GM19239 (cell line): Measurements from ENCODE around the gene RNF34.
"Not testable (repeated sequence)": the region's sequence is repeated elsewhere in the genome, so short reads cannot be mapped to it uniquely, and the experiment has no call there.

Source experiments
- DNase-seq: peaks from one replicate; pipeline ENCODE4 v3.0.0; 2011; ENCODE audit warnings: low spot score; ENCODE audit not compliant: insufficient read length
- FAIRE-seq: peaks from 2 replicates; lab custom pipeline; 2011; peaks lifted over from hg19 to GRCh38; lab: Jason Lieb, UNC

RNF34 gene

DNA sequence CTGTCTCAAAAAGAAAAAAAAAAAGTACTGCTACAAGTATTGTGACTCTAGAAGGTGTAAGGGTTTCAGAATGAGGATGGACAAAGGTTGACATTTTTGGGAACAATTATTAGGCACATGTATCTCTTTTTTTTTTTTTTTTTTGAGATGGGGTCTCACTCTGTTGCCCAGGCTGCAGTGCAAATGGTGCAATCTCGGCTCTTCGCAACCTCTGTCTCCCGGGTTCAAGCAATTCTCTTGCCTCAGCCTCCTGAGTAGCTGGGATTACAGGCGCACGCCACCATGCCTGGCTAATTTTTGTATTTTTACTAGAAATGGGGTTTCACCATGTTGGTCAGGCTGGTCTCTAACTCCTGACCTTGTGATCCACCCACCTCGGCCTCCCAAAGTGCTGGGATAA lies 15.0 kb upstream of the RNF34 start:
- not testable (repeated sequence) for FAIRE-seq

DNA sequence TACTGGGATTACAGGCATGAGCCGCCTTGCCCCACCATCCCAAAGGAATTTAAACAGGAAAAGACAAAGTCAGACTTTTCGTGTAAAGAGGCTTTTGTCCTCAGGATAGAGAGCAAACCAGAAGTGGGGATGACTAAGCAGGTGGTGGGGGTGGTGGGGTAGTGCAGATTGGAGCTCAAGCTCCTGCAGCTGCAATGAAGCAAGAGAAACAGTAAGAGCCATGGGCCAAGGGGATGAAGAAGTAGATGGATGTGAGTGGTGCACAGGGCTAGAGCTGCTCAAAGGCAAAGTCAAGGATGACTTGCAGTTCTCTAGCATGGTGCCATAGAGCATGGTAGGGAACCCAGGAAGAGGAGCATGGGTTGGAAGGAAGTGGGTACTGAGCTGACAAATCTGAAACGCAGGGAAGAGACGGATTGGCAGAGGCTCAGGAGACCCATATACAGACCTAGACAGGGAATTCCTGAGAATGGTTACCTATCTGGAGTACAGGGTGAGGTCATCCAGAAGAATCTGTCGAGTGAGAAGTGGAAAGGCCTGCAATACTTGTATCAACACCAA lies 11.4 kb upstream of the RNF34 start:
- DNase-seq (no peak), FAIRE-seq (no peak)

More for the DNA sequence above, 15.0 kb upstream of the RNF34 start:
- not testable (repeated sequence) for DNase-seq

GRCh38 chr12:121390856-121391255 lies 9.1 kb upstream of the RNF34 start:
- DNase-seq = no peak
- FAIRE-seq = no peak

GRCh38 chr12:121391619-121392324 lies 8.1 kb upstream of the RNF34 start:
- peak; percentile 32 for DNase-seq
- FAIRE-seq = peak; percentile 93

GRCh38 chr12:121392325-121392716 lies 7.6 kb upstream of the RNF34 start:
- DNase-seq (no peak), FAIRE-seq (no peak)

- FAIRE-seq (no peak), DNase-seq (no peak)
Observed at GRCh38 chr12:121397521-121397920, 2.4 kb upstream of the RNF34 start.

- no peak for DNase-seq
- FAIRE-seq = no peak
Observed at GRCh38 chr12:121398355-121398754, 1.6 kb upstream of the RNF34 start.

- peak; percentile 40 for DNase-seq
- peak; percentile 98 for FAIRE-seq
Observed at GRCh38 chr12:121400332-121401139, 618 bp downstream of the RNF34 start.

DNA sequence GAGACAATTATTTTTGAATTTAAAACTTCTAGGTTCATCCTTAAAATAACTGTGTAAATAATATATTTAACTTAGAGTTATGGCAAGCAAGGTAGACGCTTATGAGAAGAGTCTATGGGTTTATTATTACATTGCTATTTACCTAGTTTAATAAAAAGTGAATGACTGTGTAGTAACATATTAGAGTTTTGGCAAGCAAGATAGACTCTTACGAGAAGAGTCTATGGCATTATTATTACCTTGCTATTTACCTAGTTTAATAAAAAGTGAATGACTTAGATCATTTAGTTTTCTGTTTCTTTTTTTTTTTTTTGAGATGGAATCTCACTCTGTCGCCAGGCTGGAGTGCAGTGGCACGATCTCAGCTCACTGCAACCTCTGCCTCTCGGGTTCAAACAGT lies 3.8 kb downstream of the RNF34 start:
- FAIRE-seq (no peak), DNase-seq (no peak)

- FAIRE-seq (no peak), DNase-seq (no peak)
Observed at GRCh38 chr12:121404734-121405133, 4.8 kb downstream of the RNF34 start.

- no peak for FAIRE-seq
Observed at GRCh38 chr12:121405211-121405610, 5.3 kb downstream of the RNF34 start.

GRCh38 chr12:121413917-121414316 lies 14.0 kb downstream of the RNF34 start:
- FAIRE-seq (no peak), DNase-seq (no peak)

More at GRCh38 chr12:121405211-121405610, 5.3 kb downstream of the RNF34 start:
- DNase-seq = no peak

DNA sequence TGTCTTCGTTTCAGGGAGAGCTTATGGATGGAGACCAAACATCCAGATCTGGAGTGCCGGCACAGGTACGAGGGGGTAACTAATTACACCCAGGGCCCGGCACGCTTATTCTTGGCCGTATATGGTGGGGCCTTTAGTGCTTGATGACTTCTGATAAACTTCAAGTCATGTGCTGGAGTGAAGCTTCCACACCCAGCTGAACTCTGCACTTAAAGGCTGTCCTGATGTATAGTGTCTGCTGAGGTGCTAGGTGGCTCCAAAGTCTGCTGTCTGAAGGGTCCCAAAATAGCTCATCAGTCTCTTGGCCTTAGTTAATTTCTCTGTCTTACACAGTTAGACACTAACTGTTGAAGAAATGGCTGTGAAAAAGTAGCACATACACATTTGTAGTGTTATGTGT lies 17.9 kb downstream of the RNF34 start:
- FAIRE-seq (no peak), DNase-seq (no peak)

DNA sequence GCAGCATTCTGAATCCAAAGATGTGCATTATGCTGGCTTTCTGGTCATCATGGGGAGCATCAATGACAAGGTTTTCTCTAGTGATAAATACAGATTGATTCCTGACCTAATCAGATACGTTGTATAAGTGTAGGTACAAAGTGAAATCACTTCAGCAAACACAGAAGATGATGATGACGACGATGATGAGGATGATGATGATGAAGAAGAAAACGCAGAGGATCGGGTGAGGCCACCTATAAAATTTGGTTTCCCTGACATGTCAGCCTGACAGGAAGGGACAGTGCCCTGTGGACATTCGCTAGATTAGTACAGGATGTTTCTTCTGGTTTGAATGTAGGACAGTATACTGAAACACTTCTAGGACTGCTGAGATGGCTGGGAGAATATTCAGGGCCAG lies 20.2 kb downstream of the RNF34 start:
- no peak for FAIRE-seq

DNA sequence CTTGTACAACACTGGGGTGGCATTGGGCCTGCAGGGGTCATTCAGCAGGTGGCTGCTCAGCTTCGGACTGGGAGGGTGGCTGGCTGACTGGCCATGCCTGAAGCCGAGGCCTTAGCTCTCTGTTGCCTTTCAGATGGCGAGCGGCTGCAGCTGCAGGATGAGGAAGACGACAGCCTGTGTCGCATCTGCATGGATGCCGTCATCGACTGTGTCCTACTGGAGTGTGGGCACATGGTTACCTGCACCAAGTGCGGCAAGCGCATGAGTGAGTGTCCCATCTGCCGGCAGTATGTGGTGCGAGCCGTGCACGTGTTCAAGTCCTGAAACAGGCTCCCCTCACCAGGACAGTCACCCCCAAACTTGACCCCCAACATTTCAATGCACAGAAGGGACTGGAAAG lies 23.3 kb downstream of the RNF34 start:
- FAIRE-seq (no peak), DNase-seq (no peak)

More for the DNA sequence above, 20.2 kb downstream of the RNF34 start:
- no peak for DNase-seq

DNA sequence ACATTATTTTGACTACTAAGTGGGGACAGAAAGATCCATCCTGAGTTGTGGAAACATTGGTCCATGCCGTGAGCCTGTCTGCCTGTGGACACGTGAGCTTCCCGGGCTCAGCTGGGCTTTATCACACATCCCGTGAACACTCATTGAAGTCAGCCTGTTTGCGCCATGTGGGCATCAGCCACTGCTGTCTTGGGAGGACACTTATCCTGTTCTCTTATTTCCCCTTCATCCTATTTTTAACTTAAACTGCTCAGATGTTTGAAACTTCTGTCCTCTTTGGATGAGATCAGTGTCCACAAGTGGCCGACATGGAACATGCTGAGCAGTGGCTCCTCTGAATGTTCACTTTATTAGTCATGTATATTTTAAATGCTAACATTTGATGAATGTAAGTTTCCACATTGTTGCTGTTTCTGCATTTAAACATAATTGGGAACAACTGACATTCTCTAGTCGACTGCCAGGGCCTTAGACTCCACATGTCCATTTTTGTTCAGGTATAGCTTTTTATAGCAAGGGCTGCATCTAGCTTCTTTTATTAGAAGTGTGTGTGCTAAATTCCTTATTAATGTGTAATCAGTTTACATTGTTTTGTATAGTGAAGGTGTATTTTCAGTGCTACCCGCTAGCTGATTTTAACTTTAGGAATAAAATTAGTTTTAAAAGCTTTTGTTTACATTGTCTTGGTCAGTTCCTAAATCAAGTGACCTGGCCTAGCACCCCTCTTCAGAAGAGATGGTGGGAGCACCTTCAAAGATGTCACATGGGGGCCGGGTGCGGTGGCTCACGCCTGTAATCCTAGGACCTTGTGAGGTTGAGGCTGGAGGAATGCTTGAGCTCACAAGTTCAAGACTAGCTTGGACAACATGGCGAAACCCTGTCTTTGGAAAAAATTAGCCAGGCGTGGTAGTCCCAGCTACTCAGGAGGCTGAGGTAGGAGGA lies 24.0 kb downstream of the RNF34 start:
- DNase-seq (no peak), FAIRE-seq (no peak)

- DNase-seq = no peak
- peak; percentile 14 for FAIRE-seq
Observed at GRCh38 chr12:121424624-121424975, 24.7 kb downstream of the RNF34 start.

- DNase-seq (no peak), FAIRE-seq (no peak)
Observed at GRCh38 chr12:121427556-121428050, 27.7 kb downstream of the RNF34 start.

- no peak for DNase-seq
Observed at GRCh38 chr12:121428883-121429282, 29.0 kb downstream of the RNF34 start.

DNA sequence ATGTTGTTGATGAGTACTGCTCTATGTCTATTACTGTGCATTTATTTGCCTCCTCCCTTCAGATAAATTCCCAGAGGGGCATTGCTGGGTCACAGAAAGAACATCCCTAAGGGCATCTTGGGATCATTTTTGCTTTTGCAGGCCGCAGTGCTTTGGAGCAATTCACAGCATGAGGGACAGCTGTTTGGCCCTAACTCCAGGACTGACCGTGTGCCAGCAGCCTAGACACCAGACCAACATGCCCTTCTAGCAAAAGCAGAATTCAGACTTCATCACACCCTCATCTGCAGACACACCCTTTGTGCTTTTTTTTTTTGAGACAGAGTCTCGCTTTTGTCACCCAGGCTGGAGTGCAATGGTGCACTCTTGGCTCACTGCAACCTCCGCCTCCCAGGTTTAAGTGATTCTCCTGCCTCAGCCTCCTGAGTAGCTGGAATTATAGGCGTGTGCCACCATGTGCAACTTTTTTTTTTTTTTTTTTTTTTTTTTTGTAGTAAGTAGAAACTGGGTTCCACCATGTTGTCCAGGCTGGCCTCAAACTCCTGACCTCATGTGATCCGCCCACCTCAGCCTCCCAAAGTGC lies 31.0 kb downstream of the RNF34 start:
- no peak for DNase-seq
- no peak for FAIRE-seq

More at GRCh38 chr12:121428883-121429282, 29.0 kb downstream of the RNF34 start:
- no peak for FAIRE-seq
